Kidney tubule cell (primary cell): ENCODE results near the gene CCSER2.
"Not testable (repeated sequence)": the region's sequence is repeated elsewhere in the genome, so short reads cannot be mapped to it uniquely, and the experiment has no call there.

Source experiments
- DNase-seq: peaks from one replicate; pipeline ENCODE4 v3.0.0-alpha.2; 2018; ENCODE audit warnings: low spot score

The CCSER2 gene

GRCh38 chr10:84347575-84348002 lies 19.2 kb downstream of the CCSER2 start:
- DNase-seq = not testable (repeated sequence)

- DNase-seq = peak; percentile 49
Observed at GRCh38 chr10:84348447-84348846, 20.1 kb downstream of the CCSER2 start.

GRCh38 chr10:84348860-84349259 lies 20.5 kb downstream of the CCSER2 start:
- peak; percentile 34 for DNase-seq

- DNase-seq = peak; percentile 59
Observed at GRCh38 chr10:84352251-84352842, 24.0 kb downstream of the CCSER2 start.

GRCh38 chr10:84353052-84353803 lies 24.8 kb downstream of the CCSER2 start:
- DNase-seq = no peak

GRCh38 chr10:84354623-84355022 lies 26.2 kb downstream of the CCSER2 start:
- DNase-seq = no peak

GRCh38 chr10:84355106-84355505 lies 26.7 kb downstream of the CCSER2 start:
- no peak for DNase-seq

- DNase-seq = no peak
Observed at GRCh38 chr10:84356928-84357327, 28.5 kb downstream of the CCSER2 start.

- no peak for DNase-seq
Observed at GRCh38 chr10:84358743-84359142, 30.4 kb downstream of the CCSER2 start.

GRCh38 chr10:84360637-84361365 lies 32.4 kb downstream of the CCSER2 start:
- peak; percentile 35 for DNase-seq

GRCh38 chr10:84365335-84365881 lies 37.0 kb downstream of the CCSER2 start:
- no peak for DNase-seq

- DNase-seq = no peak
Observed at GRCh38 chr10:84366041-84366440, 37.7 kb downstream of the CCSER2 start.

- DNase-seq = no peak
Observed at GRCh38 chr10:84367256-84367655, 38.9 kb downstream of the CCSER2 start.

- no peak for DNase-seq
Observed at GRCh38 chr10:84368828-84369227, 40.4 kb downstream of the CCSER2 start.

- no peak for DNase-seq
Observed at GRCh38 chr10:84370283-84370682, 41.9 kb downstream of the CCSER2 start.

GRCh38 chr10:84371944-84372343 lies 43.6 kb downstream of the CCSER2 start:
- no peak for DNase-seq

- no peak for DNase-seq
Observed at GRCh38 chr10:84373000-84373399, 44.6 kb downstream of the CCSER2 start.

GRCh38 chr10:84374455-84374854 lies 46.1 kb downstream of the CCSER2 start:
- no peak for DNase-seq

GRCh38 chr10:84375011-84375410 lies 46.6 kb downstream of the CCSER2 start:
- DNase-seq = peak; percentile 57

GRCh38 chr10:84375881-84376280 lies 47.5 kb downstream of the CCSER2 start:
- no peak for DNase-seq

GRCh38 chr10:84388148-84388547 lies 59.8 kb downstream of the CCSER2 start:
- DNase-seq = no peak

- DNase-seq = no peak
Observed at GRCh38 chr10:84390364-84390763, 62.0 kb downstream of the CCSER2 start.

GRCh38 chr10:84391326-84391725 lies 62.9 kb downstream of the CCSER2 start:
- no peak for DNase-seq
